ENCODE data around the gene CSHL1. TPM values are rescaled to one million over a fixed set of nuclear protein-coding genes. Genes with fewer than 3 reads are reported as not detected.
A peak's percentile ranks its signal among the peaks of the same experiment; 100 is the strongest.
"Not testable (repeated sequence)": the region's sequence is repeated elsewhere in the genome, so short reads cannot be mapped to it uniquely, and the experiment has no call there.

The CSHL1 gene
- polyA plus RNA-seq, 3 donors from 2014 or later = not detected

DNA sequence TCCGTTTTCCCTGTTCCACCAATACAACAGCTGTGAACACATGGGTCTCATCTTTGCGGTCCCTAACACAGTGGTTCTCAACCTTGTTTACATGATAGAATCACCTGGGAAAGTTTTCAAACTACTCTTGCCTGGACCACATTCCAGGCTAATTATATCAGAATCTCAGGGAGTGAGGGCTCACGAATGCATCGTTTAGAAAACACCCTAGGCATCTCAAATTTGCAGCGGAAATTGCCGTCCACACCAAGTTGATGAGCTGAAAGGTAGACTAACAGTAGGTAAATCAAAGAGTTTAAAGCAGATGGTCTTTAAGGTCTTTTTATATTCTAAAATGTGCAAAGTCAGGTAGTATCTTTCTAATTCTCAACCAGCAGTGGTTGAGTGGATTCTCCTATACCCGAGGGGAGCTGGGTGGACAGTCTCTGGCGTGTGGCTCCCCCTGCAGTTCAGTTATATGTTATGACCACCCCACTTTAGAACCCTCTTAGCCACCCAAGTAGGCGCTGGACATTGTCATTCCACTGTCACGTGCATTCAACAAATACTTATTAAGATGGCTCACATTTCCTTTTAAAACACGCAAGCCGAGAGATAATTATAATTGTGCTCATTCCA is 3.8 kb downstream of the CSHL1 start:
- H3K36me3 Mint-ChIP-seq, H3K9me3 Mint-ChIP-seq: not testable (repeated sequence)
- peaks cover 0 to 11% (median 1%) of the 10 kb centered on the region in 3 donors for H3K27me3 Mint-ChIP-seq (ENCODE audit: low read depth in 3 of 3)

DNA sequence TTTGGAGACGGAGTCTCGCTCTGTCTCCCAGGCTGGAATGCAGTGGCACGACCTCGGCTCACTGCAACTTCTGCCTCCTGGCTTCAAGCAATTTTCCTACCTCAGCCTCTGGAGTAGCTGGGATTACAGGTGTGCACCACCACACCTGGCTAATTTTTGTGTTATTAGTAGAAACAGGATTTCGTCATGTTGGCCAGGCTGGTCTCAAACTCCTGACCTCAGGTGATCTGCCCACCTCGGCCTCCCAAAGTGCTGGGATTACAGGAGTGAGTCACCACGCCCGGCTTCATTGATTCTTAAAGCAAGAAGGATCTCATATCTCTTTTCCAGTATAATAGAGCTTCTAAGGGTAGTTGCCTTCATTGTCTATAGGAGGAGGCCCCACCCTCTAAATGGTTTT is 6.3 kb downstream of the CSHL1 start:
- H3K4me1 Mint-ChIP-seq, H3K27ac Mint-ChIP-seq, H3K36me3 Mint-ChIP-seq: not testable (repeated sequence)

More for the DNA sequence above, 3.8 kb downstream of the CSHL1 start:
- H3K4me1 Mint-ChIP-seq, DNase-seq, H3K27ac Mint-ChIP-seq, H3K4me3 Mint-ChIP-seq: not testable (repeated sequence)

DNA sequence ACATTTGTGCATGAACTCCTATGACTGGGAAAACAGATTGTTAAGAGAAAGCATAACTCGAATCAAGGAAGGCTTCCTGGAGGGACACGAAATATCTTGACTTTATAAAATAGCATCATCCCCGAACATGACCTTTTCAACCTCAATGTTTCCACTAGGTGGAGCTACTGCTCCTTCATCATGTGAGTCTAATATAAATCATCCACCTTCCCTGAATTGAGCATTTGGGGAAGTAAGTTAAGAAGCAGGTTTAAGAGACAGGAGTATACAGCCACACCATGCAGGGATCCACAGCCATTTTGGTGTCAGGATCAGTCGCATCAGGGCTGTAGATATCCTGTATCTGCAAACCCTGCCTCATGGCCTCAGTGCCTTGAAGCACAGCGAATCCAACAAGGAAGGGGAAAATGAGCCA is 7.3 kb downstream of the CSHL1 start:
- not testable (repeated sequence) for H3K36me3 Mint-ChIP-seq; H3K4me3 Mint-ChIP-seq; H3K27ac Mint-ChIP-seq; H3K27me3 Mint-ChIP-seq (ENCODE audit: low read depth in 3 of 3); H3K4me1 Mint-ChIP-seq; H3K9me3 Mint-ChIP-seq
- DNase-seq = peak; percentile 27 to 34 (median 32)

More for the DNA sequence above, 6.3 kb downstream of the CSHL1 start:
- not testable (repeated sequence) for H3K4me3 Mint-ChIP-seq; H3K9me3 Mint-ChIP-seq; H3K27me3 Mint-ChIP-seq (ENCODE audit: low read depth in 3 of 3); DNase-seq

DNA sequence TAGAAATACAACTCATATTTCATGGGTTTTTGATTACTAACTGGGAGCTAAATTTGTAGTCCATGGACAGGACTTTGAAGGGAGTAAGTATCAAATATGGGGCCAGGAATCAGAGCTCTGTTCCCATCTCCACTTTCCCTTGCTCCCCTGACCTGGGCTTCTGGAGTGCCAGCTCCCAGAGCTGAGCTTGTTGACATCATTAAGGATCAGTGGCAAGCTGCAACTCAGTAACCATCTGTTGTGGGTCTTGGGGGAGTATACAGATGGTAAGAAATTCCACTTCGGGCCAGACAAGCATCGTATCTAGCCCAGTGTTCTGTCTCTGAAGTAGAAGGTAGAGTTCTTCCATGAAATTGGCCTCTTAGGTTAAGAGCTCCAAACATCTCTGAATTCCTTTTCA is 9.1 kb downstream of the CSHL1 start:
- H3K27ac Mint-ChIP-seq, H3K36me3 Mint-ChIP-seq: not testable (repeated sequence)

DNA sequence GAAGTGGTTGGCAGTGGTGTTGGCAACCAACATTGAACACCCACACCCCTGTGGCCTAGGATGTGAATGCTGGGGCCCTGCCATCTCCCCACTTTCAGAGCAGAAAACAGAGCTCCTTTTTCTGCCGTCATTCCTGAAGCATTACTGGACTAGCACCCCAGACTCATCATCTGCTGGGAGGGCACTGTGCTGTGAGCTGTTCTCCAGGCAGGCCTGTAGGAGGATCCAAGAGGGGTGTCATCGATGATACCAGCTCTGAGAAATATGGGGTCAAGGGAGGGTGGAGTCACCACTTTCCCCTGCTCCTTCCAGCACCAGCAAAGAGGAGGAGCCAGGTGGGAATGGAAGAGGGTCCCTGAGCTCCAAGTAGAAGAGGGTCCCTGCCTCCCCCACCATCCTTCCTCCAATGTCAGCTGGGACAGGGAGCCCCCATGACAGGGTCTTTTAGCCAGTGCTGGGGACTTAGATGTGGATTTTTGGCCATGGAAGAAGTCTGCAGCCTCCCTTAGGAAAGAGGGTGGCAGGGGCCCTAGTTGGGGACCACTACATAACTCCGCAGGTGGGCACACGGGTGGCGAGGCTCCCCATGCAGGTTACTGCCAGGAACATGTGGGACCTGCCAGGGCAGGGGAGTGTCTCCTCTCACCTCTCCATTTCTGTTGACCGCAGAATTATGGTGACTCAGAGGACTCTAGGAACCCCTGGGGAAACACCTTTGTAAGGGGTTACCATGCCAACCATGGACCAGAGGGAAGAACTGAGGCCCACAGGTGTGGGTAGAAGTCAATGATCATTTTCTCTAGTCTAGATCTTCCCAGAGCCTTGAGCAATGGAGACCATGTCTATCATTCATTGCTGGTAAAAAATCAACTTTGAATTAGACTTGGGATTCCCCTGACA is 11.9 kb downstream of the CSHL1 start:
- H3K27me3 Mint-ChIP-seq (ENCODE audit: low read depth in 3 of 3); DNase-seq; H3K4me1 Mint-ChIP-seq; H3K9me3 Mint-ChIP-seq; H3K4me3 Mint-ChIP-seq; H3K36me3 Mint-ChIP-seq; H3K27ac Mint-ChIP-seq: not testable (repeated sequence)

More for the DNA sequence above, 9.1 kb downstream of the CSHL1 start:
- H3K9me3 Mint-ChIP-seq; H3K4me1 Mint-ChIP-seq; DNase-seq; H3K4me3 Mint-ChIP-seq; H3K27me3 Mint-ChIP-seq (ENCODE audit: low read depth in 3 of 3): not testable (repeated sequence)

DNA sequence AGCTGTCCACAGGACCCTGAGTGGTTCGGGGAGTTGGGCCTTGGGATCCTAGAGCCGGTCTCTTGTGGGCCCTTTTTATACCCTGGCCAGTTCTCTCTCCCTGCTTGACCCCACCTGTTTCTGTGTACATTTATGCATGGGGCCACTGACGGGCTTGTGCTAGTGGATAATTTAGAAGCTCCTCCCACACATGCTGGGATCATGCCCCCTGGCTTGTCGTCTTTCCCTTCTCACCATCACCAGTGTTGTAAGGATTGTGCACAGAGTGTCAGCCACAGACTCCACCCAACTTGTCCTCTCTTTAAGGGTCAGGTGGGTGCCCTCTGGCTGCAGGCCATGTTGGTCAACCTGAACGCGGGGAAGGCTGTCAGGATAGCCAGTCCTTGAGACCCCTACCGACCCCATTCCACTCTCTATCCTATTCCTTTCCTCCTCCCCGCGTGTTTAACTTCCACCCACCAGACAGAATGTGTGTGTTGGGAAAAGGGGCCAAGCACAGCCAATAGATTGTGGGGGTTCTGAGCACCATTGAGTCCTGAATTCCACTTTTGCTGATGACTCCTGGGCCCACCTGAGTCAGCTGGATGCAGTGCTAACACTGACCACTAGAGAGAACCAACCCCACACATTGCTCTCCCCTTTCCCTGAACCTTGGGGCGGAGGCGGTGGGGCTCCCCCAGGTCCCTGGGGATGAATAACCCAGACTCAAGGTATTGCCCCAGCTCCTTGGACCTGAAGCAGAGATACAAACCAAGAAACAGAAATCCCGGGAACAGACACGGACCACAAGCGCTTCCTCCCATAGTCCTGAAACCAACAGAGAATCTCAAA is 14.3 kb downstream of the CSHL1 start, which contains the start of gene CSH1:
TSS of gene CSH1 (minus strand) at position 51 of the 831 bp plus-strand sequence. CDS start 63 bp downstream, outside the sequence.
- H3K9me3 Mint-ChIP-seq; H3K4me3 Mint-ChIP-seq; H3K27me3 Mint-ChIP-seq (ENCODE audit: low read depth in 3 of 3); H3K36me3 Mint-ChIP-seq; H3K27ac Mint-ChIP-seq; H3K4me1 Mint-ChIP-seq; DNase-seq: not testable (repeated sequence)

DNA sequence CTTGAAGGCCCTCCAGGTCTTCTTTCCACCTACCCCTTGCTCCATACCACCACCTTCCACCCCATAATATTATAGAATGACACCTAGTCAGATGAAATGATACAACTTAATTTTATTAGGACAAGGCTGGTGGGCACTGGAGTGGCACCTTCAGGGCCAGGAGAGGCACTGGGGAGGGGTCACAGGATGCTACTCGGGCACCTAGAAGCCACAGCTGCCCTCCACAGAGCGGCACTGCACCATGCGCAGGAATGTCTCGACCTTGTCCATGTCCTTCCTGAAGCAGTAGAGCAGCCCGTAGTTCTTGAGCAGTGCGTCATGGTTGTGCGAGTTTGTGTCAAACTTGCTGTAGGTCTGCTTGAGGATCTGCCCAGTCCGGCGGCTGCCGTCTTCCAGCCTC is 16.2 kb downstream of the CSHL1 start:
- not testable (repeated sequence) for H3K27me3 Mint-ChIP-seq (ENCODE audit: low read depth in 3 of 3); H3K4me3 Mint-ChIP-seq; DNase-seq; H3K36me3 Mint-ChIP-seq; H3K9me3 Mint-ChIP-seq; H3K27ac Mint-ChIP-seq; H3K4me1 Mint-ChIP-seq

DNA sequence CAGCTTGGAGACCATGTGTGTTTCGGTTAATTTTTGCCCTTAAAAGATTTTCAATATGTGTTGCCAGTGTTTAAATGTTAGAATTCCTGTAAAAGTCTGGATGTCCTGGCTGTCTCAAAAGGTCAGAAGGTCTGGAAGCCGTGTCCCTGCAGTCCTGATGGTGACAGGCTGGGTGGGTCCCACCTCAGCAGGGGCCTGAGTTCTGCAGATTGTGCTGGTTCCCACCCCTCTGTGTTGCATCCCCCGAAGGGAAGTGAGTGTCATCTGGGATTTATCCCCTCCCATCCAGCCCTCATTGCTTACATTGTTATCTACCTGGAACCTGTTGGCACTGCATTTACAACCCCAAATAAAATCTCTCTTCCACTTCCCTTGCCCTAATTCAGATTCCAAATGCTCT is 17.0 kb downstream of the CSHL1 start:
- H3K9me3 Mint-ChIP-seq = not testable (repeated sequence)

DNA sequence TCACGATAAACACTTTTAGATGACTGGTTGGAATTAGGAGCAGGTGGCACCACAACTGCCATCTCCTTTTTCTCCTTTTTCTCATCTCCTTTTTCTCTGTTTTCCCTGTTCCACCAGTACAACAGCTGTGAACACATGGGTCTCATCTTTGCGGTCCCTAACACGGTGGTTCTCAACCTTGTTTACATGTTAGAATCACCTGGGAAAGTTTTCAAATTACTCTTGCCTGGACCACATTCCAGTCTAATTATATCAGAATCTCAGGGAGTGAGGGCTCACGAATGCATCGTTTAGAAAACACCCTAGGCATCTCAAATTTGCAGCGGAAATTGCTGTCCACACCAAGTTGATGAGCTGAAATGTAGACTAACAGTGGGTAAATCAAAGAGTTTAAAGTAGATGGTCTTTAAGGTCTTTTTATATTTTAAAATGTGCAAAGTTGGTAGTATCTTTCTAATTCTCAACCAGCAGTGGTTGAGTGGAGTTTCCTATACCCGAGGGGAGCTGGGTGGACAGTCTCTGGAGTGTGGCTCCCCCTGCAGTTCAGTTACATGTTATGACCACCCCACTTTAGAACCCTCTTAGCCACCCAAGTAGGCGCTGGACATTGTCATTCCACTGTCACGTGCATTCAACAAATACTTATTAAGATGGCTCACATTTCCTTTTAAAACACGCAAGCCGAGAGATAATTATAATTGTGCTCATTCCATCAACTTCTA is 18.6 kb downstream of the CSHL1 start:
- not testable (repeated sequence) for H3K27ac Mint-ChIP-seq; H3K9me3 Mint-ChIP-seq; DNase-seq; H3K4me1 Mint-ChIP-seq; H3K27me3 Mint-ChIP-seq (ENCODE audit: low read depth in 3 of 3); H3K4me3 Mint-ChIP-seq; H3K36me3 Mint-ChIP-seq

More for the DNA sequence above, 17.0 kb downstream of the CSHL1 start:
- DNase-seq; H3K4me1 Mint-ChIP-seq; H3K27ac Mint-ChIP-seq; H3K36me3 Mint-ChIP-seq; H3K27me3 Mint-ChIP-seq (ENCODE audit: low read depth in 3 of 3); H3K4me3 Mint-ChIP-seq: not testable (repeated sequence)

DNA sequence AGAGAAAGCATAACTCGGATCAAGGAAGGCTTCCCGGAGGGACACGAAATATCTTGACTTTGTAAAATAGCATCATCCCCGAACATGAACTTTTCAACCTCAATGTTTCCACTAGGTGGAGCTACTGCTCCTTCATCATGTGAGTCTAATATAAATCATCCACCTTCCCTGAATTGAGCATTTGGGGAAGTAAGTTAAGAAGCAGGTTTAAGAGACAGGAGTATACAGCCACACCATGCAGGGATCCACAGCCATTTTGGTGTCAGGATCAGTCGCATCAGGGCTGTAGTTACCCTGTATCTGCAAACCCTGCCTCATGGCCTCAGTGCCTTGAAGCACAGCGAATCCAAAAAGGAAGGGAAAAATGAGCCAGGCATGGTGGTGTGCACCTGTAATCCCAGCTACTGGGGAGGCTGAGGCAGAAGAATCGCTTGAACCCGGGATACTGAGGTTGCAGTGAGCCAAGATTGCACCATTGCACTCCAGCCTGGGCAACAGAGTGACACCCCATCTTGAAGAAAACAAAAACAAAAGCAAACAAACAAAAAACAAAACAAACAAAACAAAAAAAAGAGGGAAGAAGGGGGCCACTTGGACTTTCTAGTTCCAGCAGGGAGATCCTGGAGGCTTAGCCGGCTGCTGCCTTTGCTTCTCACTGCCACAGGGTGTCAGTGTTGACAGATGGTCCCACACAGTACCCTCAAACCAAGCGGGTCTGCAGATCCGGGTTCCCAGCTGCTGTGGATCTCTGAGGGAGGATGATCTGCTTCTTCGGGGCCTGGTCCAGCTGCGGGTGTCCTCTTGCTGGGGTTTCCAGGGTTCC is 21.8 kb downstream of the CSHL1 start:
- DNase-seq = peak in 2 of 3 donors; percentile 24 to 42
- H3K27me3 Mint-ChIP-seq (ENCODE audit: low read depth in 3 of 3); H3K27ac Mint-ChIP-seq; H3K4me1 Mint-ChIP-seq; H3K36me3 Mint-ChIP-seq; H3K9me3 Mint-ChIP-seq; H3K4me3 Mint-ChIP-seq: not testable (repeated sequence)

DNA sequence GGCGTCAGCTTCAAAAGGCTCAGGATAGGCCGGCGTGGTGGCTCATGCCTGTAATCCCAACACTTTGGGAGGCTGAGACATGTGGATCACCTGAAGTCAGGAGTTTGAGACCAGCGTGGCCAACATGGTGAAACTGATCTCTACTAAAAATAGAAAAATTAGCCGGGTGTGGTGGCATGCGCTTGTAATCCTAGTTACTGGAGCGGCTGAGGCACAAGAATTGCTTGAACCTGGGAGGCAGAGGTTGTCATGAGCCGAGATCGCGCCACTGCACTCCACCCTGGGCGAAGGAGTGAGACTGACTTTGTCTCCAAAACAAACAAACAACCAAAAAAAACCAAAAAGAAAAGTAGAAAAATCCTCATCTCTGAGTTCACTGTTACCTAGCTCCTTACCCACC is 25.9 kb downstream of the CSHL1 start:
- not testable (repeated sequence) for DNase-seq; H3K4me3 Mint-ChIP-seq; H3K4me1 Mint-ChIP-seq; H3K36me3 Mint-ChIP-seq; H3K27ac Mint-ChIP-seq; H3K9me3 Mint-ChIP-seq; H3K27me3 Mint-ChIP-seq (ENCODE audit: low read depth in 3 of 3)

DNA sequence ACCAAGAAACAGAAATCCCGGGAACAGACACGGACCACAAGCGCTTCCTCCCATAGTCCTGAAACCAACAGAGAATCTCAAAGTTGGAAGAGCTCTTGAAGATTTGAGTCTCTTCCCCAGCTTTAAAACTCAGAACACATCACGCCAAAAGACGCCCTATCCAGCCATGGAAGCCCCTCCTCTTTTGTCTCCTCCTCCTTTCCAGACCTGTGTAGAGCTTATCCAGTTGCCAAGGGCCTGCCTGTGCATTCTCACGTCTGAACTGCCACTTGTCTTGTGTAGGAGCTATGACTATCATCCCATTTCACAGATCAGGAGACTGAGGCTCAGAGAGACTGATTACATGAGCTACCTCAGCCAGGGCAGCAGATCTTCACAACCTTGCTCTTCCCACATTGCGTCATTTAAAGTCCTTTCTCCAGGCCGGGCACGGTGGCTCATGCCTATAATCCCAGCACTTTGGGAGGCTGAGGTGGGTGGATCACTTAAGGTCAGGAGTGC is 28.4 kb downstream of the CSHL1 start:
- DNase-seq; H3K27ac Mint-ChIP-seq; H3K27me3 Mint-ChIP-seq (ENCODE audit: low read depth in 3 of 3); H3K4me1 Mint-ChIP-seq; H3K9me3 Mint-ChIP-seq; H3K36me3 Mint-ChIP-seq; H3K4me3 Mint-ChIP-seq: not testable (repeated sequence)
